HepG2 (cell line): ENCODE measurements around the gene NUDT8. TPM values are rescaled to one million over a fixed set of nuclear protein-coding genes. Genes with fewer than 3 reads are reported as not detected.

ENCODE experiments used
- ARHGAP35 ChIP-seq: sonication (generic); formaldehyde crosslinking; IDR thresholded peaks from 2 replicates; pipeline ENCODE4 v1.9.0; 2022; ENCODE audit warnings: mild to moderate bottlenecking, inconsistent platforms, moderate library complexity, missing genetic modification reagents, borderline replicate concordance
- FOXK1 ChIP-seq: sonication (generic); formaldehyde crosslinking; IDR thresholded peaks from 2 replicates; pipeline ENCODE4 v1.4.0; 2020; ENCODE audit warnings: low read depth, missing genetic modification reagents, borderline replicate concordance
- HOXA9 ChIP-seq: sonication (generic); formaldehyde crosslinking; IDR thresholded peaks from 2 replicates; pipeline ENCODE4 v1.8.1; 2022; ENCODE audit warnings: missing genetic modification reagents, mild to moderate bottlenecking, moderate library complexity, borderline replicate concordance
- MATR3 ChIP-seq: sonication (generic); formaldehyde crosslinking; IDR thresholded peaks from 2 replicates; pipeline ENCODE4 v1.4.0; 2020; ENCODE audit warnings: missing genetic modification reagents
- MEF2D ChIP-seq: sonication (generic); formaldehyde crosslinking; IDR thresholded peaks from 2 replicates; pipeline ENCODE4 v1.5.1; 2020; ENCODE audit warnings: mild to moderate bottlenecking, missing genetic modification reagents
- MIER2 ChIP-seq: IDR thresholded peaks from 2 replicates; pipeline ENCODE4 v1.6.1; 2016; ENCODE audit warnings: missing biosample characterization, missing genetic modification reagents
- NFKBIZ ChIP-seq: IDR thresholded peaks from 2 replicates; pipeline ENCODE4 v1.6.1; 2018; ENCODE audit warnings: missing genetic modification reagents, missing compliant biosample characterization
- NR2F1 ChIP-seq, 2 experiments: fragments of 450-650 bp in 1 of 2; formaldehyde crosslinking in 1 of 2; IDR thresholded peaks; 2 replicates each; pipeline versions ENCODE4 v1.5.0 to v1.6.1; 2016 to 2020; ENCODE audit warnings: mild to moderate bottlenecking in 1 of 2, missing compliant biosample characterization in 1 of 2, missing genetic modification reagents in 1 of 2, moderate library complexity in 1 of 2
- TOPORS ChIP-seq: sonication (generic); formaldehyde crosslinking; IDR thresholded peaks from 2 replicates; pipeline ENCODE4 v1.8.0; 2023; ENCODE audit warnings: mild to moderate bottlenecking, missing genetic modification reagents
- ZFP41 ChIP-seq: sonication (generic); formaldehyde crosslinking; IDR thresholded peaks from 2 replicates; pipeline ENCODE4 v1.4.0; 2020; ENCODE audit warnings: mild to moderate bottlenecking, missing genetic modification reagents, borderline replicate concordance
- ZNF101 ChIP-seq: sonication (generic); formaldehyde crosslinking; IDR thresholded peaks from 2 replicates; pipeline ENCODE4 v1.4.0; 2020; ENCODE audit warnings: mild to moderate bottlenecking, low read depth, missing genetic modification reagents, borderline replicate concordance
- ZNF12 ChIP-seq: sonication (generic); formaldehyde crosslinking; IDR thresholded peaks from 2 replicates; pipeline ENCODE4 v1.5.0; 2020; ENCODE audit warnings: missing genetic modification reagents
- ZNF207 ChIP-seq: fragments of 450-650 bp; IDR thresholded peaks from 2 replicates; pipeline ENCODE4 v1.6.1; 2016; ENCODE audit warnings: antibody characterized with exemption, borderline replicate concordance
- ZNF501 ChIP-seq: sonication (generic); formaldehyde crosslinking; IDR thresholded peaks from 2 replicates; pipeline ENCODE4 v1.5.1; 2020; ENCODE audit warnings: mild to moderate bottlenecking, moderate library complexity, missing genetic modification reagents
- ZNF558 ChIP-seq: sonication (generic); formaldehyde crosslinking; IDR thresholded peaks from 2 replicates; pipeline ENCODE4 v1.9.0; 2022; ENCODE audit warnings: mild to moderate bottlenecking, missing genetic modification reagents, borderline replicate concordance
- ZNF670 ChIP-seq: sonication (generic); formaldehyde crosslinking; IDR thresholded peaks from 2 replicates; pipeline ENCODE4 v1.8.0; 2022; ENCODE audit warnings: mild to moderate bottlenecking, missing genetic modification reagents, borderline replicate concordance
- ZNF720 ChIP-seq: sonication (generic); formaldehyde crosslinking; IDR thresholded peaks from 2 replicates; pipeline ENCODE4 v1.4.0; 2020; ENCODE audit warnings: missing genetic modification reagents
- ZNF776 ChIP-seq: sonication (generic); formaldehyde crosslinking; IDR thresholded peaks from 2 replicates; pipeline ENCODE4 v1.4.0; 2020; ENCODE audit warnings: mild to moderate bottlenecking, missing genetic modification reagents
- polyA plus RNA-seq, 8 experiments: library from polyadenylated mRNA; depleted of rRNA in 3 of 8; stranded (reverse) in 7 of 8; unstranded in 1 of 8; fragments of >200 nt; fragmentation: Illumina TruSeq in 4 of 8; extraction: Trizol in 4 of 8; gene quantifications; 2 replicates each; pipeline versions ENCODE4 v1.2.1 to v1.2.3, GENCODE V29; 2011 to 2016; ENCODE audit warnings: low read depth in 4 of 8, missing spikeins in 1 of 8, mixed read lengths in 1 of 8; ENCODE audit not compliant: insufficient read depth in 1 of 8
- total RNA-seq, 5 experiments: library from RNA; depleted of rRNA; stranded (reverse); fragments of >200 nt; fragmentation: Illumina TruSeq; extraction: Trizol; gene quantifications; 2 replicates each; pipeline ENCODE4 v1.2.3, GENCODE V29; 2016; ENCODE audit warnings: low read depth in 1 of 5
- TF ChIP-seq, protein P1 (sequence below): sonication (generic); formaldehyde crosslinking; IDR thresholded peaks from 2 replicates; pipeline ENCODE4 v1.8.1; 2023; ENCODE audit warnings: mild to moderate bottlenecking, missing genetic modification reagents
- TF ChIP-seq, protein P2 (sequence below): sonication (generic); formaldehyde crosslinking; IDR thresholded peaks from 2 replicates; pipeline ENCODE4 v1.5.1; 2020; ENCODE audit warnings: missing genetic modification reagents, mild to moderate bottlenecking, borderline replicate concordance
- TF ChIP-seq, protein P3 (sequence below): IDR thresholded peaks from 2 replicates; pipeline ENCODE4 v1.6.1; 2016; ENCODE audit warnings: low read depth, missing genetic modification reagents, missing compliant biosample characterization
- TF ChIP-seq, protein P4 (sequence below): sonication (generic); formaldehyde crosslinking; conservative IDR thresholded peaks from 2 replicates; pipeline ENCODE4 v1.8.0; 2022; ENCODE audit warnings: low read depth, missing genetic modification reagents

Gene NUDT8
- total and polyA plus RNA-seq, 2 of the 13 experiments (the other 11 are each of a cell fraction or from before 2014, with no cell fraction given) = 6.7 to 25.8 TPM

DNA sequence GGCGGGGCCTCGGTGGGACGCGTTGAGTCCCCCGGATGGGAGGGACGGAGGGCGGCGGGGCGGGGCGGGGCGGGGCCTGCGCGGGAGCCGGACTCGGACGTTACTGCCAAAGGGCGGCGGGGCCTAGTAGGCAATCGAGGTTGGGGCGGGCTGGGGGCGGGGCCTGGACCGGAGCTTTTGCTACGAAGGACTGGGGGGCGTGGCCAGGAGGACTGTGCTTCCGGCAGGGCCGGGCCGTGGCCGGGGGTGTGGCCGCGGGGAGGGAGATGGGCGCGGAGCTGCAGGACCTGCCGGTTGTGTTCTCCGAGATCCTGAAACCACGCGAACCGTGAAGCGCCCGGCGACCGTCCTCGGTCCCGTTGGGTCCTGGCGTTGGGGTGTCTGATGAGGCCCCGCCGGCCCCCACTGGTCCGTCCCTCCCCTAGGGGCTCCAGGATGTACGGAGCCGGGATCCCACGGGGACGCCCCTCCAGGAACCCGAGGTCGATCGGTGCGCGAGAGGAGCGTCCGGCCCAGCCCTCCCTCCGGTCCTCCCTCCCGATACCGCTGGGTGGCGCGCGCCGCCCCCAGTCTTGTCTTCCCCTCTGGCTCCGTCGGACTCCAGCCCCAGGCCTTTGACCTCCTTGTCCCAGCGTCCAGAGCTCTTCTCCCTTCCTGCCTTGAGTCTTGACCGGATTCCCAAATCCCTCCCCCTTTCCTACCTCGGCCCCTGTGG is 648 bp upstream of the NUDT8 start (continued):
- TF ChIP-seq ZNF501 (CRISPR knock-in tag) = peak; percentile 44; the same call in 1 of the 2 replicates
- TF ChIP-seq MATR3 (CRISPR knock-in tag) = no peak
- no peak for TF ChIP-seq TOPORS
- no peak for TF ChIP-seq HOXA9 (CRISPR knock-in tag)
- no peak for TF ChIP-seq FOXK1
- no peak for TF ChIP-seq ZNF776
- no peak for TF ChIP-seq ZNF720 (CRISPR knock-in tag)
- TF ChIP-seq NFKBIZ = no peak; the same call in 1 of the 2 replicates
- TF ChIP-seq MIER2 (CRISPR knock-in tag) = no peak
- TF ChIP-seq, protein P1, sequence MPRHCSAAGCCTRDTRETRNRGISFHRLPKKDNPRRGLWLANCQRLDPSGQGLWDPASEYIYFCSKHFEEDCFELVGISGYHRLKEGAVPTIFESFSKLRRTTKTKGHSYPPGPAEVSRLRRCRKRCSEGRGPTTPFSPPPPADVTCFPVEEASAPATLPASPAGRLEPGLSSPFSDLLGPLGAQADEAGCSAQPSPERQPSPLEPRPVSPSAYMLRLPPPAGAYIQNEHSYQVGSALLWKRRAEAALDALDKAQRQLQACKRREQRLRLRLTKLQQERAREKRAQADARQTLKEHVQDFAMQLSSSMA = peak; percentile 75; the same call in 1 of the 2 replicates
- no peak for TF ChIP-seq ZNF207
- TF ChIP-seq, protein P2, sequence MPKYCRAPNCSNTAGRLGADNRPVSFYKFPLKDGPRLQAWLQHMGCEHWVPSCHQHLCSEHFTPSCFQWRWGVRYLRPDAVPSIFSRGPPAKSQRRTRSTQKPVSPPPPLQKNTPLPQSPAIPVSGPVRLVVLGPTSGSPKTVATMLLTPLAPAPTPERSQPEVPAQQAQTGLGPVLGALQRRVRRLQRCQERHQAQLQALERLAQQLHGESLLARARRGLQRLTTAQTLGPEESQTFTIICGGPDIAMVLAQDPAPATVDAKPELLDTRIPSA (CRISPR knock-in tag) = no peak
- TF ChIP-seq MEF2D = peak; percentile 73
- no peak for TF ChIP-seq ZNF670 (CRISPR knock-in tag)
- TF ChIP-seq NR2F1 (CRISPR knock-in tag; IDR thresholded peaks at IDR 0.05) = no peak; a peak in 2 of 4 replicates
- TF ChIP-seq ZFP41 (CRISPR knock-in tag) = no peak
- TF ChIP-seq ZNF101 (CRISPR knock-in tag) = no peak
- no peak for TF ChIP-seq ZNF558 (CRISPR knock-in tag)
- 0 out of 2 replicates have a peak, but pooled peaks have one; percentile 53 for TF ChIP-seq ARHGAP35 (CRISPR knock-in tag)
- no peak for TF ChIP-seq ZNF12 (CRISPR knock-in tag)
- TF ChIP-seq, protein P3, sequence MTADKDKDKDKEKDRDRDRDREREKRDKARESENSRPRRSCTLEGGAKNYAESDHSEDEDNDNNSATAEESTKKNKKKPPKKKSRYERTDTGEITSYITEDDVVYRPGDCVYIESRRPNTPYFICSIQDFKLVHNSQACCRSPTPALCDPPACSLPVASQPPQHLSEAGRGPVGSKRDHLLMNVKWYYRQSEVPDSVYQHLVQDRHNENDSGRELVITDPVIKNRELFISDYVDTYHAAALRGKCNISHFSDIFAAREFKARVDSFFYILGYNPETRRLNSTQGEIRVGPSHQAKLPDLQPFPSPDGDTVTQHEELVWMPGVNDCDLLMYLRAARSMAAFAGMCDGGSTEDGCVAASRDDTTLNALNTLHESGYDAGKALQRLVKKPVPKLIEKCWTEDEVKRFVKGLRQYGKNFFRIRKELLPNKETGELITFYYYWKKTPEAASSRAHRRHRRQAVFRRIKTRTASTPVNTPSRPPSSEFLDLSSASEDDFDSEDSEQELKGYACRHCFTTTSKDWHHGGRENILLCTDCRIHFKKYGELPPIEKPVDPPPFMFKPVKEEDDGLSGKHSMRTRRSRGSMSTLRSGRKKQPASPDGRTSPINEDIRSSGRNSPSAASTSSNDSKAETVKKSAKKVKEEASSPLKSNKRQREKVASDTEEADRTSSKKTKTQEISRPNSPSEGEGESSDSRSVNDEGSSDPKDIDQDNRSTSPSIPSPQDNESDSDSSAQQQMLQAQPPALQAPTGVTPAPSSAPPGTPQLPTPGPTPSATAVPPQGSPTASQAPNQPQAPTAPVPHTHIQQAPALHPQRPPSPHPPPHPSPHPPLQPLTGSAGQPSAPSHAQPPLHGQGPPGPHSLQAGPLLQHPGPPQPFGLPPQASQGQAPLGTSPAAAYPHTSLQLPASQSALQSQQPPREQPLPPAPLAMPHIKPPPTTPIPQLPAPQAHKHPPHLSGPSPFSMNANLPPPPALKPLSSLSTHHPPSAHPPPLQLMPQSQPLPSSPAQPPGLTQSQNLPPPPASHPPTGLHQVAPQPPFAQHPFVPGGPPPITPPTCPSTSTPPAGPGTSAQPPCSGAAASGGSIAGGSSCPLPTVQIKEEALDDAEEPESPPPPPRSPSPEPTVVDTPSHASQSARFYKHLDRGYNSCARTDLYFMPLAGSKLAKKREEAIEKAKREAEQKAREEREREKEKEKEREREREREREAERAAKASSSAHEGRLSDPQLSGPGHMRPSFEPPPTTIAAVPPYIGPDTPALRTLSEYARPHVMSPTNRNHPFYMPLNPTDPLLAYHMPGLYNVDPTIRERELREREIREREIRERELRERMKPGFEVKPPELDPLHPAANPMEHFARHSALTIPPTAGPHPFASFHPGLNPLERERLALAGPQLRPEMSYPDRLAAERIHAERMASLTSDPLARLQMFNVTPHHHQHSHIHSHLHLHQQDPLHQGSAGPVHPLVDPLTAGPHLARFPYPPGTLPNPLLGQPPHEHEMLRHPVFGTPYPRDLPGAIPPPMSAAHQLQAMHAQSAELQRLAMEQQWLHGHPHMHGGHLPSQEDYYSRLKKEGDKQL (CRISPR knock-in tag) = no peak
- TF ChIP-seq, protein P4, sequence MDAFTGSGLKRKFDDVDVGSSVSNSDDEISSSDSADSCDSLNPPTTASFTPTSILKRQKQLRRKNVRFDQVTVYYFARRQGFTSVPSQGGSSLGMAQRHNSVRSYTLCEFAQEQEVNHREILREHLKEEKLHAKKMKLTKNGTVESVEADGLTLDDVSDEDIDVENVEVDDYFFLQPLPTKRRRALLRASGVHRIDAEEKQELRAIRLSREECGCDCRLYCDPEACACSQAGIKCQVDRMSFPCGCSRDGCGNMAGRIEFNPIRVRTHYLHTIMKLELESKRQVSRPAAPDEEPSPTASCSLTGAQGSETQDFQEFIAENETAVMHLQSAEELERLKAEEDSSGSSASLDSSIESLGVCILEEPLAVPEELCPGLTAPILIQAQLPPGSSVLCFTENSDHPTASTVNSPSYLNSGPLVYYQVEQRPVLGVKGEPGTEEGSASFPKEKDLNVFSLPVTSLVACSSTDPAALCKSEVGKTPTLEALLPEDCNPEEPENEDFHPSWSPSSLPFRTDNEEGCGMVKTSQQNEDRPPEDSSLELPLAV (CRISPR knock-in tag) = no peak
